Peyer's patch (tissue), 4 donors: ENCODE measurements around the gene SEMA4D.

Experiments used
- POLR2A ChIP-seq, 2 donors: fragments of 450-650 bp; IDR thresholded peaks; one replicate each; pipeline ENCODE4 v1.5.1; 2017; ENCODE audit warnings: antibody characterized with exemption in 2 of 2, mild to moderate bottlenecking in 2 of 2, moderate library complexity in 2 of 2
- TF ChIP-seq, protein P1 (sequence below), 6 experiments: fragments of 450-650 bp in 4 of 6; fragments of 200-600 bp in 2 of 6; sonication (generic) in 1 of 6; IDR thresholded peaks; one replicate each; pipeline ENCODE4 v1.5.1; 2017 to 2019; ENCODE audit warnings: antibody characterized with exemption in 6 of 6, mild to moderate bottlenecking in 3 of 6, moderate library complexity in 1 of 6

DNA sequence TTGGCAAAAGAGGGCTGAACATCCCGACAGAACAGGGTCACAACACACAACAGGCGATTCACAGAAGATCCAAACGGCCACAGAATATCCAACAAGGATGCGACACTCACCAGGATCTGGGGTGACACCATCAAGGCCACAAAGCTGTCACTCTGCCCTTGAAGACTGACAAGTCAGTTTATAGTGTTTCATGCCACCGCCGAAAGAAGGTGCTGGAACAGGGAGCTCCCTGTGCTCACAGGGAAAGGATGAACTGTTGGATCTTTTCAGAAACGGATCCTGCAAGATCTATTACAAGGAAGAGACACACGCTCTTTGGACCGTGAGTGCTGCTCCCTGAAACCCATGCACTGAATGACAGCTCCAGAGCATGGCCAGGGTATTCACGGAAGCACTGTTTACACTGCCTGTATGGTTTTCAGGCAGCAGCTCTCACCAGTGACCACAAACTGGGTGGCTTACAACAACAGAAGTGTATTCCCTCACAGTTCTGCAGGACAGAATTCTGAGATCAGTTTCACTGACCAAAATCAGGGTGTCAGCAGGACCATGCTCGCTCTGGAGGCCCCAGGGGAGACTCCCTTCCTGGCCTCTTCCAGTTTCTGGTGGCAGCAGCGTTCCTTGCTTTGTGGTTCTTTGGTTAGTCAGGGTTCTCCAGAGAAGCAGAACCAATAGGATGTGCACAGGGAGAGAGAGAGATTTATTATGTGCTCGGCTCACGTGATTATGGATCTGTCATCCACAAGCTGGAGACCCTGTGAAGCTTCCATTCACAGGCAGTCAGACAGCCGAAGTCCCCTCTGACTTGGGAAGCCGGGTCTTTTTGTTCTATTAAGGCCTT, 52.8 kb downstream of the SEMA4D start:
- TF ChIP-seq, protein P1, sequence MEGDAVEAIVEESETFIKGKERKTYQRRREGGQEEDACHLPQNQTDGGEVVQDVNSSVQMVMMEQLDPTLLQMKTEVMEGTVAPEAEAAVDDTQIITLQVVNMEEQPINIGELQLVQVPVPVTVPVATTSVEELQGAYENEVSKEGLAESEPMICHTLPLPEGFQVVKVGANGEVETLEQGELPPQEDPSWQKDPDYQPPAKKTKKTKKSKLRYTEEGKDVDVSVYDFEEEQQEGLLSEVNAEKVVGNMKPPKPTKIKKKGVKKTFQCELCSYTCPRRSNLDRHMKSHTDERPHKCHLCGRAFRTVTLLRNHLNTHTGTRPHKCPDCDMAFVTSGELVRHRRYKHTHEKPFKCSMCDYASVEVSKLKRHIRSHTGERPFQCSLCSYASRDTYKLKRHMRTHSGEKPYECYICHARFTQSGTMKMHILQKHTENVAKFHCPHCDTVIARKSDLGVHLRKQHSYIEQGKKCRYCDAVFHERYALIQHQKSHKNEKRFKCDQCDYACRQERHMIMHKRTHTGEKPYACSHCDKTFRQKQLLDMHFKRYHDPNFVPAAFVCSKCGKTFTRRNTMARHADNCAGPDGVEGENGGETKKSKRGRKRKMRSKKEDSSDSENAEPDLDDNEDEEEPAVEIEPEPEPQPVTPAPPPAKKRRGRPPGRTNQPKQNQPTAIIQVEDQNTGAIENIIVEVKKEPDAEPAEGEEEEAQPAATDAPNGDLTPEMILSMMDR (IDR thresholded peaks at IDR 0.05), result no peak
- TF ChIP-seq POLR2A (IDR thresholded peaks at IDR 0.05), result no peak
